SK-N-SH (cell line): ENCODE results near the gene SLC6A13.

Experiments used
- CTCF ChIP-seq: fragments of 200-600 bp; sonication (generic); IDR thresholded peaks from 2 replicates; pipeline ENCODE4 v1.6.1; 2017; ENCODE audit warnings: antibody characterized with exemption, mild to moderate bottlenecking, moderate library complexity
- EP300 ChIP-seq, 2 experiments: IDR thresholded peaks; 2 replicates each; pipeline versions ENCODE4 v1.4.0 to v1.6.1; 2012; ENCODE audit warnings: borderline replicate concordance in 1 of 2, low read depth in 1 of 2, low read length in 1 of 2
- POLR2AphosphoS5 ChIP-seq: IDR thresholded peaks from 2 replicates; pipeline ENCODE4 v1.6.1; 2012; ENCODE audit warnings: low read depth, low read length

GRCh38 chr12:220491-220890 lies 42.1 kb downstream of the SLC6A13 start:
- TF ChIP-seq POLR2AphosphoS5 (no peak), CTCF (no peak), EP300 (IDR thresholded peaks at IDR 0.05; ENCODE audit: borderline replicate concordance in 1 of 2, low read depth in 1 of 2, low read length in 1 of 2) (no peak)
